Naive thymus-derived CD8-positive, alpha-beta T cell (primary cell): ENCODE measurements around the gene TANGO2. TPM values are rescaled to one million over a fixed set of nuclear protein-coding genes. Genes with fewer than 3 reads are reported as not detected.

Source experiments
- ATAC-seq, 2 donors: fragments of 150-1000 bp; cut with Tn5 transposase in 1 of 2; sonication (Bioruptor Pico), chemical (Tn5 transposase) in 1 of 2; 1 replicate in 1 of 2; 2 replicates in 1 of 2; pipeline ENCODE4 v1.10.0; 2021; ENCODE audit warnings: mild to moderate bottlenecking in 2 of 2, moderate library complexity in 2 of 2
- POLR2A ChIA-PET: fragments of 350-600 bp; sonication (Branson Sonifier 250); formaldehyde crosslinking; loops from one replicate; lab custom pipeline; 2021; ENCODE audit warnings: antibody characterized with exemption; lab: Charles Lee
- DNase-seq, 10 donors: peaks; one replicate each; pipeline versions ENCODE4 v3.0.0 to v3.0.0-alpha.2; 2020 to 2022
- H3K27ac Mint-ChIP-seq, 10 donors: one replicate each; pipeline ENCODE4 v1.8.0; 2020 to 2022; ENCODE audit warnings: mild to moderate bottlenecking in 10 of 10, mixed read lengths in 10 of 10, moderate library complexity in 4 of 10, inconsistent platforms in 1 of 10
- H3K27me3 Mint-ChIP-seq, 5 donors: one replicate each; pipeline ENCODE4 v1.8.0; 2021 to 2022; ENCODE audit warnings: mixed read lengths in 5 of 5
- H3K36me3 Mint-ChIP-seq, 3 donors: one replicate each; pipeline ENCODE4 v1.8.0; 2020 to 2022; ENCODE audit warnings: mixed read lengths in 3 of 3, mild to moderate bottlenecking in 2 of 3, inconsistent platforms in 1 of 3
- H3K4me1 Mint-ChIP-seq, 4 donors: one replicate each; pipeline ENCODE4 v1.8.0; 2021 to 2022; ENCODE audit warnings: mixed read lengths in 4 of 4
- H3K4me3 Mint-ChIP-seq, 10 donors: one replicate each; pipeline ENCODE4 v1.8.0; 2020 to 2022; ENCODE audit warnings: mild to moderate bottlenecking in 10 of 10, mixed read lengths in 10 of 10, moderate library complexity in 6 of 10, inconsistent platforms in 1 of 10
- H3K9me3 Mint-ChIP-seq, 9 donors: one replicate each; pipeline ENCODE4 v1.8.0; 2020 to 2022; ENCODE audit warnings: mixed read lengths in 9 of 9, mild to moderate bottlenecking in 3 of 9, inconsistent platforms in 1 of 9, moderate library complexity in 1 of 9
- polyA plus RNA-seq, 3 donors: library from polyadenylated mRNA; unstranded; fragments of 300-500 nt; fragmentation: Illumina TruSeq; gene quantifications; one replicate each; pipeline ENCODE4 v1.2.3, GENCODE V29; 2021
- total RNA-seq, 8 experiments: library from RNA in 2 of 8; stranded (reverse) in 2 of 8; gene quantifications; one replicate each; pipeline ENCODE4 v1.2.3 and lab custom pipeline; 2021 to 2026

Gene TANGO2
- total and polyA plus RNA-seq, 5 experiments from 2014 or later: 22.6 to 38.0 (median 36.2) TPM

DNA sequence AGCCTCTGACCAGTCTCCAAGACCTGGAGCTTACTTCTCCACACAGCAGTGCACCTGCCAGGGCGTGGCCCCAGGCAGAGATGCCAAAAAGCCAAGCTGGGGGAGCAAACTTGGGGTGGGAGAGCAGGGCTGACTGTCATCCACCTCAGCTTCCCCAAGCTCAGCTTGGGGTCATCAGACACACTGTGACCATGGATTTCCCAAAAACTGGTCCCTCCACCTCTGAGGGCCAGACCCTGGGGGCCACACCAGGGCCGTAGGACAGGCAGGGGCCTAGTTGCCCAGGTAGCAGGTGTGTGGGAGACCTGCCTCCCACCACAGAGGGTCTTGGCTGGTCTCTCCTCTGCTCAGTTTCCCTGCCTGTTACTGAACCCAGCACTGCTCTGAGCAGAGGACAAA, 34.9 kb upstream of the TANGO2 start:
- H3K4me1 Mint-ChIP-seq: peaks cover 3 to 12% (median 9%) of the 10 kb centered on the region in 4 donors
- POLR2A ChIA-PET: no interaction called here
- ATAC-seq (no peak), DNase-seq (no peak)
- no peaks in the 10 kb centered on the region for H3K9me3 Mint-ChIP-seq
- H3K36me3 Mint-ChIP-seq: no peaks in the 10 kb centered on the region
- no peaks in the 10 kb centered on the region for H3K27me3 Mint-ChIP-seq
- no peak overlapping the region for H3K27ac Mint-ChIP-seq
- H3K4me3 Mint-ChIP-seq: peak overlapping the region; percentile 53 to 80 (median 65)

DNA sequence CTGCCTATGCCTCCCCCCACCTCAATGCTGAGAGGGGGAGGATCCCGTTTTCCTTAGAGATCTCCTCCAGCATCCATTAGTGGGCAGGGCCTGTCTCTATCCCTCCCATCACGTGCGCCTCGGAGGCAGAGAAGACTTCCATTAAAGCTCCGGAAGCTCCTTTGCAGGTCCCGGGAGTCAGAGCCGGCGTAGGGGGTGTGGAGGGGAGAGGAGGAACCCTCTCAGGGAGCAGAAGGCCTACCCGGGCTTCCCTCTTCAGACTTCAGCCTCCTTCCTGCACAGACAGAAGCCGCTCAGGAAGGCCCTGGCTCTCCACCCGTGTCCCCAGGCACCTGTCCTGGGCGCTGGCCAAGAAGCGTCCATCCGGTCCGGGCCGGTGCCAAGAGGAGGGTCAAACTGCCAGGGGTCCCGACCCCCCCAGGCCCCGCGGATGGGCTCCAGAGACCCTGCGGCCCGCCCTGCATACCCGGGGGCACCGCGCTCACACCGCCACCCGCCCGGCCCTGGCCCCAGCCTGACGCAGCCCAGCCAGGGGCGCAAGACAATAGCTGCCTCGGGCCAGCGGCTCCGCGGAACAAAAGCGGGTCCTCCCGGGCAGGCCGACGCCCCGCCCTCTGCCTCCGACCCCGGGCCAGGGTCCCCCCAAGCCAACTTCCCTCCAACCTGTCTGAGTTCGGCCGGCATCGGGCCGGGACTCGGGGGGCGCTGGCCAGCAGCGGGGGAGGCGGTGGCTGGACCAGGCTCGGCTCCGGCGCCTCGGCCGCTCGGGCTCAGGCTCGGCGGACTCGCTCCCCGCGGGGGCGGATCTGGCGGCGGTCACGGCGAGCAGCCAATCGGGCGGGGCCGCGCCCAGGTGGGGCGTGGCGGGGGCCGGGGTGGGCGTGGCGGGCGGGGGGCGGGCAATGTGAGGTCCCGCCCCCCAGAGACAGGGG, 34.2 kb upstream of the TANGO2 start:
- DNase-seq: peak; percentile 27 to 76 (median 56)
- Mint-ChIP-seq H3K27me3 (no peaks in the 10 kb centered on the region), H3K9me3 (no peaks in the 10 kb centered on the region), H3K4me3 (peak overlapping the region; percentile 53 to 80 (median 65)), H3K27ac (no peak overlapping the region), H3K4me1 (peaks cover 3 to 12% (median 9%) of the 10 kb centered on the region in 4 donors), H3K36me3 (no peaks in the 10 kb centered on the region)
- POLR2A ChIA-PET: no interaction called here
- peak; percentile 82 to 94 for ATAC-seq

DNA sequence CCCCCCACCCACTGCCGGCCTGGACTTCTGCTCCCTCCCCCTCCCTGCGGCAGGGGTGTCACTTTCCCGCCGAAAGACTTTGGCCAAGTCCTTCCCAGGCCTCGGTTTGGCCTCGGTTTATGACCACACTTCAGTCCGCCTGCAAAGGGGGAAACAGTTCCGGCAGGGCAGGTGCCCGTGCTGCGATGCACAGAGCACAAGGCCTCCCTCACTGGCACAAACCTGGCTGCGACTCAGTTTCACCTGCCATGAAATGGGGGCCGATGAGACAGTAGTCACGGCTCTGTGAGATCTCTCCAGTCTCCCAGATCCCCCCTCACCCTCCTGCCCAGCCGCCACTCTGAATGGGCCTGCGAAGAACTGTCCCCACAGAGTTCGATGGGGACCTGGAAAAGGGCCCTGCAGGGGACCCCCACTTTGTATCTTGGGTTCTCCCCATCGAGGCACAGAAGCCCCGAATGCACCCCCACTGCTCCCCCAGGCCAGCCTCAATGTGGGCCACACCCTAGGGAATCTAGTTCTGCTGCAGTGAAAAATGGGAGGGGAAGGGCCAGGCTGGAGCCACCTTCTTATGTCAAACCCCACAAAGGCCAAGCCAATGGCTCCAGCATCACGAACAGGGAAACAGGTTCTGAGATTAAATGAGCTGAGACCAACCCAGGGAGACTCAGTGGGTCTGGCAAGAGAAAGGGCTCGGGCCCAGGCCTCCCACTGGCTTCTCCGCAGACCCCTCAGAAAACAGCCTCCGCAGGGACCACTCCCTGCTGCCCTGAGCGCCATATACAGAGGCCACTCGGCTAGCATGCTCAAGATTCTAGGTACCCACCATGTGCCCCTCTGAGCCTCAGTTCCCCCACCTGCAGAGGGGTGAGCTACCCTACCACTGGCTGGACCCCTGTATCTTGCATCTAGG, 33.3 kb upstream of the TANGO2 start:
- no peaks in the 10 kb centered on the region for H3K27me3 Mint-ChIP-seq
- DNase-seq (peak in 1 of 10 donors; percentile 13), ATAC-seq (no peak)
- H3K4me3 Mint-ChIP-seq: peak overlapping the region; percentile 36 to 83 (median 61)
- POLR2A ChIA-PET: no interaction called here
- no peaks in the 10 kb centered on the region for H3K9me3 Mint-ChIP-seq
- H3K27ac Mint-ChIP-seq: no peak overlapping the region
- peaks cover 3 to 12% (median 9%) of the 10 kb centered on the region in 4 donors for H3K4me1 Mint-ChIP-seq
- H3K36me3 Mint-ChIP-seq: no peaks in the 10 kb centered on the region

DNA sequence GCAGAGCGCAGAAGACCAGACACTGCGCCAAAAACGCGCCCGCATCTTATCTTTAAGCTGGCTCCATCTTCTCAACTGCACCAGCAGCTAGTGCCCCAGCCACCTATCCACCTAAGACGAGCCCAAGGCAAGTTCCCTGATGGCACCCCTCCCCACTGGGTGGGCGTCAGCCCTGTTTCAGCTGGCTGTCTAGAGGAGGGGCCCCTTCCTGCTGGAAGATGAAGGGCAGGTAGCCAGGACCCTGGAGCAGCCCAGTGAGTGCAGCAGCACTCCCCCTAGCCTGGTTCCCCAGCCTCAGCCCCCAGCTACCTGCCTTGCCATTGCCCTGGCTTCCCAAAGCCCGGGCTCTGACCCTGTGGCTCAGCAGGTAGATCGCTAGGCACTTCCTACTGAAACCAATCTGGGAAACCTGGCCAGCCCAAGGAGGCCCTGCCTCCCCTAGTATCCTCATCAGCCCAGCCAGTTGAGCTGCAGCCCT, 32.5 kb upstream of the TANGO2 start:
- Mint-ChIP-seq H3K27me3 (no peaks in the 10 kb centered on the region), H3K36me3 (no peaks in the 10 kb centered on the region), H3K4me1 (peaks cover 3 to 12% (median 9%) of the 10 kb centered on the region in 4 donors), H3K9me3 (no peaks in the 10 kb centered on the region), H3K27ac (peak overlapping the region in 1 of 10 donors; percentile 38), H3K4me3 (peak overlapping the region; percentile 12 to 83 (median 58))
- DNase-seq: peak in 1 of 10 donors; percentile 40
- POLR2A ChIA-PET: no interaction called here
- no peak for ATAC-seq

DNA sequence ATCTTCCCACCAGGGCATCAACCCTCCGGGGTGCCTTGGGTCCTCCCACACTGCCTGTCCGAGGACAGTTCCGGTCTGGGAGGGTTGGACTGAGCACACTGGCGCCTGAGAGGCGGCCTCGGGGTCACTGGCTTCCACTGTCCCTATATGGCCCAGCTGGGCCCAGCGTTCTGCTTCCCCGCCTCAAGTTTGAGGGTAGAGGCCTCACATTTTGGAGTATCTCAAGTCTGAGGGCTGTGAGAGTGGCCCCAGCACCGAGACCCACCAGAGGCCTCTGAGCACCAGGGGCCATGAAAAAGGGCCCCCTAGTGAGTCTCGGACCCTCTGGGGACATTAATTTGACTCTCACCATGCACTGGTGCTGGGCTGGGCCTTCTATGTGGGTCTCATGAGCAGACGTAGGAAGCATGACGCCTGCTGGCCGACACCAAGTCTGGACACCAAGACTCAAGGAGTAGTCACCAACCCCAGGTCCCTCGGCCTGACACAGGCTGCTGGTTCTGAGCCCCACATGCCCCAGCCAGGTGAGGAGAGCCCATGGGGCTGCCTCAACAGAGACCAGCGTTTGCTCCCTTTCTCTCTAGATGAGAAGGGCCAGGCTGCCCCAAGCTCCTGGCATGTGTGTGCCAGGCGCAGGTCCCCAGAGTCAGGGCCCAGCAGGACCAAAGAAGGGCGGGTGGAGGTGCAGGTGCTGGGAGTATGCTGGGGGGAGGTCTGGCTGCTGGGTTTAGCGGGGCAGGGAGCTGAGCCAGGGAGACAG, 31.8 kb upstream of the TANGO2 start:
- ATAC-seq: no peak
- no peak overlapping the region for H3K27ac Mint-ChIP-seq
- POLR2A ChIA-PET: no interaction called here
- H3K4me1 Mint-ChIP-seq: peaks cover 6 to 12% (median 9%) of the 10 kb centered on the region in 4 donors
- no peak overlapping the region for H3K4me3 Mint-ChIP-seq
- H3K9me3 Mint-ChIP-seq: no peaks in the 10 kb centered on the region
- no peaks in the 10 kb centered on the region for H3K36me3 Mint-ChIP-seq
- H3K27me3 Mint-ChIP-seq: no peaks in the 10 kb centered on the region
- DNase-seq: peak in 1 of 10 donors; percentile 59

DNA sequence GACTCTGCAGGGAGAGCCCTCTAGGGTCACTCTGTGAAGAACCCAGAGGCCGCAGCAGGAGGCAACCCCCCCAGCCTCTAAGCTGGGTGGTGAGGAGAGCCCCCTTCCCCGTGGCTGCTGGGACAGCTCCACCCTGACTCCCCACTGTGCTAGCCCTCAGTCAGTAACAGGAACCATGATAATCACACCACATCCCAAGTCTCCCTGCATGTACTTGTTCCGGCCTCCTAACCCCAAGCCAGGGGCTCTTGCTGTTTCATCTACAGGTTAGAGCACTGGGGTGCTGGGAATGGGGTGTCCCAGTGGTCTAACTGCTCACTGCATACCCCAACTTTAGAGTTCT, 31.2 kb upstream of the TANGO2 start:
- Mint-ChIP-seq H3K4me3 (peak overlapping the region in 1 of 10 donors; percentile 20), H3K27ac (no peak overlapping the region), H3K36me3 (no peaks in the 10 kb centered on the region), H3K27me3 (peaks cover 0 to 1% (median 0%) of the 10 kb centered on the region in 5 donors), H3K9me3 (no peaks in the 10 kb centered on the region), H3K4me1 (peaks cover 6 to 12% (median 10%) of the 10 kb centered on the region in 4 donors)
- DNase-seq (no peak), ATAC-seq (no peak)
- POLR2A ChIA-PET: no interaction called here

DNA sequence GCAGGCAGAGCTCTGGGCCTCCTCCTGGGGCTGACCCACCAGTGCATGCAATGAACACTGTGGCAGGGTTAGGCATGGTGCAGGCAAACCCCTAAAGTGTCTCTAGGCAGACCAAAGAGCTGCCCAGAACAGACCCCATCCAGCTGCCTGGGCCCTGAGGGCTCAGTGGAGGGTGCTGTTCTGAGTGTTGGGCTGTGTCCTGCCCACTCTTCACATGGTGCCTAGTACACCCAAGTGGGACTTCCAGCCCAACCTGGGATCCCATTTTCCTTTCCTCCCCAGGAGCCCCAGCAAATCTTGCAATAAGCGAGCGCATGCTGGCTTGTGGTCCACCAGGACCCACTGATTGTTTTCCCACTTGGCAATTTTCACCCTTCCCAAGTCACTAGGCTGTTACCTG, 30.7 kb upstream of the TANGO2 start:
- Mint-ChIP-seq H3K9me3 (no peaks in the 10 kb centered on the region), H3K4me3 (peak overlapping the region in 1 of 10 donors; percentile 42)
- POLR2A ChIA-PET: no interaction called here

DNA sequence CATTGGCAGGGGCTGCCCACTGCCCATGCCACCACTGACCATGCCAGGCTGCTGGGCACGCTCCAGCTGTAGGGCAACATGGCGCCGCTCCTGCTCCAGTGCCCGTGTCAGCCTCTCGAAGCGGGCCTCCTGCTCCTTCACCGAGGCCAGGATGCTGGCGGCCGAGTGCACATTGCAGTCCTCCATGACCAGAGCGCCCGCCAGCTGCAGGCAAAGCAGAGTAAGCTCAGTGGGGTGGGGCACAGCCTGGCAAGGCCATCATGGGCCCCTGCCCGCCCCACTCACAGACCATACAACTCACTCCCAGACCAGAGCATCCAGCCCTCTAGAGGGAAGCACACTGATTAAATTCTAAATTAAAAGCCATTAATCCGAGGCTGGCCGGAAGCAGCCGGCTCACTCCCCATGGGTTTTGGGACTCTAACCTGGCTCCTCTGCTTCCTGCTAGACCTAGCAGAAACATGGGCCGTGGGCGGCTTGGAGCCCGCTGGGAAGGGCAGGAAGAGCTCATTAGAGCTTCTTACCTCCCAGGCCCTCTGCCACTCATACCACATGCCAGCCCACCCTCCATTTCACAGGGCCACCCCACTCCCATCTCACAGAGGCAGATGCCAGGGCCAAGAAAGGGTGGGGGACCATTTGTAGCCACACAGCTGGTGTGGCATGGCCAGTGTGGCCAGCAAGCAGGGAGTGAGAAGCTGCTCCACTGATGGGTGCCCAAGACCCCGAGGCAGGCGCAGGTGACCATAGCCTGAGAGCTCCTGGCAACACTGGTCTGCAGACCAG, 30.1 kb upstream of the TANGO2 start:
- Mint-ChIP-seq H3K9me3 (no peaks in the 10 kb centered on the region), H3K4me1 (peaks cover 0 to 8% (median 6%) of the 10 kb centered on the region in 4 donors), H3K27me3 (peaks cover 0 to 6% (median 0%) of the 10 kb centered on the region in 5 donors), H3K4me3 (no peak overlapping the region), H3K27ac (no peak overlapping the region), H3K36me3 (no peaks in the 10 kb centered on the region)
- DNase-seq: no peak
- POLR2A ChIA-PET: no interaction called here
- ATAC-seq: no peak

More for the DNA sequence above, 30.7 kb upstream of the TANGO2 start:
- Mint-ChIP-seq H3K36me3 (no peaks in the 10 kb centered on the region), H3K27me3 (peaks cover 0 to 6% (median 0%) of the 10 kb centered on the region in 5 donors), H3K27ac (no peak overlapping the region), H3K4me1 (peaks cover 3 to 11% (median 9%) of the 10 kb centered on the region in 4 donors)
- no peak for ATAC-seq
- DNase-seq: no peak

DNA sequence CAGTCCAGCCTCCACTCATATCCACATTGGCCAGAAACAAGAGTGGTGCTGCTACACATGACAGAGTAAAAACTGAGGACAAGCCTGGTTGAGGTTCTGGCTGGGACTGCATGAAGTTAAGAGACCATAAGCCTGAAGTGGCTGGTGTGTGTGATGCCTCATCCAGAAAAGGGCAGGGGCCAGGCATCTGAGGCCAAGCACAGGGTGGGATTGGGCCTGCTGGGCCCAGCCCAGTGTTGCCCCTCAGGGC, 29.6 kb upstream of the TANGO2 start:
- DNase-seq (peak in 1 of 10 donors; percentile 16), ATAC-seq (no peak)
- H3K36me3 Mint-ChIP-seq: no peaks in the 10 kb centered on the region
- POLR2A ChIA-PET: no interaction called here
- H3K9me3 Mint-ChIP-seq: no peaks in the 10 kb centered on the region
- no peak overlapping the region for H3K27ac Mint-ChIP-seq
- peaks cover 0 to 6% (median 4%) of the 10 kb centered on the region in 4 donors for H3K4me1 Mint-ChIP-seq
- no peak overlapping the region for H3K4me3 Mint-ChIP-seq
- H3K27me3 Mint-ChIP-seq: peaks cover 0 to 6% (median 0%) of the 10 kb centered on the region in 5 donors

DNA sequence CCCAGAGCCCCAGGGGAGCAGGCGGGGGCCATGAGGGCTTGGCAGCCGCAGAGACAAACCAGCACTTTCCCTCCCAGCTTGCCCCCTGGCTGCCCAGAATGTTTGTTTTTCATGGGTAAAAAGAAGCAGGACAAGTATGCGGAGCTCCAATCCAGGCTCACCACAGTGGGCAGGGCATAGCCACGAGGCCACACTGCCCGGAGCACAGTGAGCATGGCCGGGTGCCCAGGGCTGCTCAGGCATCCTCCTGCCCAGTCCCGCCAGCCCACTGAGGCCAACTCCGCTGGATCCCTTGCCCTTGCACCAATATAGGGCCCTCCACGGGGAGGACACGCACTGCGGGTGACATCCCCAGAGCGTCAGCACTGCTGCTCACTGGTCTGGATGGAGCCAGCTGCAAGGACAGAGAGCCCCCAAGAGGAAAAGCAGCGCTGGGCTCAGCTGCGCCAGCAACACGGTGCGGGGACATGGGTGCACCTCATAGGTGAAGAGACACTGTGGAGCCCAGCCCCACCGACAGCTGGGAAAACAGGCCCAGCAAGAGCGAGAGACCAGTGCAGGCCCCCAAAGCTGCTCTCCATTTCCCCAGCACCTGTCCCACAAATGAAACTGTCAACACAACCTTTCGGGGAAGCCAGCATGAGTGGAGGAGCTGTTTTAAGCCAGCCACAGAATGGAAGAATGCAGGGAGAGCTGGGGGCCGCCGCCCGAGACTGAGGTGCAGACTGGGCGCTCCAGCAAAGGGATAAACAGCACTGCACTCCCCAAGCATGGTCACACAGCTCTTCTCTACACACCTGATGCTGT, 29.1 kb upstream of the TANGO2 start:
- POLR2A ChIA-PET: no interaction called here
- Mint-ChIP-seq H3K4me1 (peaks cover 0 to 6% (median 2%) of the 10 kb centered on the region in 4 donors), H3K27me3 (peaks cover 0 to 6% (median 0%) of the 10 kb centered on the region in 5 donors), H3K4me3 (no peak overlapping the region), H3K36me3 (no peaks in the 10 kb centered on the region), H3K27ac (no peak overlapping the region), H3K9me3 (no peaks in the 10 kb centered on the region)
- ATAC-seq: no peak
- DNase-seq: peak in 1 of 10 donors; percentile 37

DNA sequence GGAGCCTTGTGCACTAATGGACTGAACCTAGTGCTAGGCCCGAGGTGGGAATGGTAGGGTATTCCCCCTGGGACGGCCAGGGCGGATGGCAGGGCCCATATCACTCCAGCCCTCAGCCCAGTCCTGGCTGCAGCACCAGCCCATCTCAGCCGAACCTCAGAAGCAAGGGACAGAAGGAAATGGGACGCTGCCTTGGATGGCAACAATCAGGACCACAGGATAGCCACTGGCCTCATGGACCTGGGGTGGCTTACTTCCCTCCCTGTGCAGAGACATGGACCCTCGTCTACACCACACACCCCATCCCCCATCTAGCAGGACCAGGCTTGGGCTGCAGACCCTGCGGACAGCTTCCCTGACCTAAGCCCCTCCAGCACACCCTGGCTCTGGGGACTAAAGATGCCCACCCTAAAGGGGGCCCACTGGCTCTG, 28.4 kb upstream of the TANGO2 start:
- peaks cover 0 to 6% (median 2%) of the 10 kb centered on the region in 4 donors for H3K4me1 Mint-ChIP-seq
- DNase-seq: peak in 1 of 10 donors; percentile 47
- no peaks in the 10 kb centered on the region for H3K9me3 Mint-ChIP-seq
- no peak overlapping the region for H3K27ac Mint-ChIP-seq
- H3K27me3 Mint-ChIP-seq: peaks cover 0 to 6% (median 0%) of the 10 kb centered on the region in 5 donors
- POLR2A ChIA-PET: no interaction called here
- no peak overlapping the region for H3K4me3 Mint-ChIP-seq
- ATAC-seq: no peak
- no peaks in the 10 kb centered on the region for H3K36me3 Mint-ChIP-seq
